GM12873 (cell line): ENCODE measurements around the gene CDC42BPA.

Experiments used
- TF ChIP-seq, protein P1 (sequence below): IDR thresholded peaks from 2 replicates; pipeline ENCODE4 v1.5.1; 2012; ENCODE audit warnings: low read depth, mild to moderate bottlenecking, moderate library complexity, low read length, control low read depth; ENCODE audit not compliant: insufficient read depth; ENCODE audit errors: missing control alignments

The CDC42BPA gene

DNA sequence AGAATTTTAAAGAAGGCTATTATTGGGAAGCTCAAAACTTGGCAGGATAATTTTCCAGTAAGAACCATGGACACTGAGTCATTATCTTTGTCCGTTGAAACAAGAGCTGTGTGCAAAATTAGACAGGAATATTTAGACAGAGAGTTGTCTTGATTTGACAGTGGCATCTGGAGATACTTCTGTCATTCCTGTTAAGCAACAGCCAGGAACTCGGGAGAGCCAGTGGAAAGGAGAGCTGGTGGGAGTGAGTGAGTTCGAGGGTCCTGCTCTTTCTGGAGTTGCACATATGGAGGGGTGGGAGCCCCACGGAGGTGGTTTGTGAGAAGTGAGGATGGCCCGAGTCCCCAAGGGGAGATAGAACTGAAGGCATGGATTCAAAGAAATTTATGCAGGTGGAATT lies 375.1 kb downstream of the CDC42BPA start:
- TF ChIP-seq, protein P1, sequence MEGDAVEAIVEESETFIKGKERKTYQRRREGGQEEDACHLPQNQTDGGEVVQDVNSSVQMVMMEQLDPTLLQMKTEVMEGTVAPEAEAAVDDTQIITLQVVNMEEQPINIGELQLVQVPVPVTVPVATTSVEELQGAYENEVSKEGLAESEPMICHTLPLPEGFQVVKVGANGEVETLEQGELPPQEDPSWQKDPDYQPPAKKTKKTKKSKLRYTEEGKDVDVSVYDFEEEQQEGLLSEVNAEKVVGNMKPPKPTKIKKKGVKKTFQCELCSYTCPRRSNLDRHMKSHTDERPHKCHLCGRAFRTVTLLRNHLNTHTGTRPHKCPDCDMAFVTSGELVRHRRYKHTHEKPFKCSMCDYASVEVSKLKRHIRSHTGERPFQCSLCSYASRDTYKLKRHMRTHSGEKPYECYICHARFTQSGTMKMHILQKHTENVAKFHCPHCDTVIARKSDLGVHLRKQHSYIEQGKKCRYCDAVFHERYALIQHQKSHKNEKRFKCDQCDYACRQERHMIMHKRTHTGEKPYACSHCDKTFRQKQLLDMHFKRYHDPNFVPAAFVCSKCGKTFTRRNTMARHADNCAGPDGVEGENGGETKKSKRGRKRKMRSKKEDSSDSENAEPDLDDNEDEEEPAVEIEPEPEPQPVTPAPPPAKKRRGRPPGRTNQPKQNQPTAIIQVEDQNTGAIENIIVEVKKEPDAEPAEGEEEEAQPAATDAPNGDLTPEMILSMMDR: no peak

DNA sequence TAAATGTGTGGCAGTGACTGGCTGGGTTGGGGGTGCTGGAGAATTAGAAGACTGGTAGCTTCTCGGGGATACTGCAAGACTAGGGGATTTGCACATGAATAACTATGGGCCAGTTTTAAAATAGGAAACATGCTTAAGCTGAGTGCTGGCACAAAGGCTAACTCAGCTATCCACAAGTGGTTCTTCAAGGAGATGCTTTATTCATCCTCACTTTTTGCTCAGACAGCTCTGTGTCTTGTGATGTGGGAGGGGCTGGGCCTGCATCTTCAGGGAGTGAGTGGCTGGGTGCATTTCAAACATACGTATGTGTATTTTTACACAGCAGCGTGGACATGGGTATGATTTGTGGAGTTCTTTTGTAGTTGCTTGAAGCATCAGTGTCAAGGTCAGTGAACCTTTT lies 375.9 kb downstream of the CDC42BPA start:
- TF ChIP-seq, protein P1: no peak

DNA sequence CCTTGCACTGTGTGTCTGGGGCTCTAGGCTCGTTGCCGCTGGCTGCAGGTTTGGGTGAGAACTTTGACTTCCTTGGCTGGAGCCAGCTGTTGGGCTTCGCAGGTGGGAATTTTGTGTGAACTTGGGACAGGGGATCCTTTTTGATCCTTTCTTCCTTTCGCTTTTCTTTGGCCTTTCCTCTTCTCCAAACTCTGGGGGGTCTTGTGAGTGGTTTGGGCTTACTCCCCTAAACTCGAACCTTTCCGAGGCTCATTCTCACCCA lies 377.6 kb downstream of the CDC42BPA start:
- TF ChIP-seq, protein P1: no peak

DNA sequence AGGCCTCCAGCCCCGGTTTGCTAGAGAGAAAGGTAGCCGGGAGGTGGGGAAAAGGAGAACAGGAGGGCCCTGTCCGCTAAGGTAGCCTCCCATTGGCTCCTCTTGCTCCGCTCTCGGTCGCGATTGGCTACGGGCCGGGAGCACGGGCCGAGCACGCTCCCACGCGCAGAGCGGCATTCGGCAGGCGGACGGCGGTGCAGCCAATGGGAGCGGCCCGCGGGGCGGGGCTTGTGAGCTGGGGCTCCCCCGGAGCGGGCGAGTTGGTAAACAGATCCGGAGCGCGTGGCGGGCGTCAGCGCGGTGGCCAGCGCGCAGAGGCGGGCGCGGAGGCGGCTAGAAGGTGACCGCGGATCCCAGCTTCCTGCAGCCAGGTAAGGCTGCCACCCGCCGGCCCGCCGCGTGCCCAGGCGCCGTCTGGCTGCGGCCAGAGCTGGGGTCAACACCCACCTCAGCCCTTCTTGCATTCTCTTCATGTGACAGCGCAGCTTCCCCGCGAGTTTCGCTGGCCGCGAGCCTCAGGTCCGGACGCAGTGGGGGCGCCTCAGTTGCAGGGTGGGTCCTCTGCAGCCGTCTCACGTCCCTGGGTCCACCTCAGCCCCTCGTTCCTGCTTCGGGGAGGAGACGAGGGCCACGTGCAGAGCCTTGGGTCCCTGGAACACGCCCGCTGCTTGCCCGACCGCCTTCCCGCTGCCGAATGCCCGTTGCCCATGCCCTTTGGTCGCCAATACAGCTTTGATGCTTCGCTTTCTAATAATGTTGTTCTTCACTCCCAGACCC lies 378.1 kb downstream of the CDC42BPA start, which contains the start of gene COQ8A:
Gene COQ8A, plus strand, starts transcription at position 266 of the 777 bp plus-strand sequence. CDS start 21,092 bp downstream, outside the sequence.
- TF ChIP-seq, protein P1: no peak
